ENCODE measurements around the gene TOR1B. TPM values are rescaled to one million over a fixed set of nuclear protein-coding genes. Genes with fewer than 3 reads are reported as not detected.
"Not testable (repeated sequence)": the region's sequence is repeated elsewhere in the genome, so short reads cannot be mapped to it uniquely, and the experiment has no call there.

The TOR1B gene
- total RNA-seq, 6 experiments from 2014 or later = 31.6 to 43.1 (median 36.1) TPM

GRCh38 chr9:129759804-129760502 is 43.0 kb upstream of the TOR1B start:
- Mint-ChIP-seq H3K4me1 (ENCODE audit: low read depth) (peaks cover 44% of the 10 kb centered on the region), H3K9me3 (no peaks in the 10 kb centered on the region), H3K4me3 (no peak overlapping the region), H3K36me3 (ENCODE audit: low read depth) (no peaks in the 10 kb centered on the region), H3K27ac (no peak overlapping the region), H3K27me3 (ENCODE audit: insufficient read depth) (peaks cover 5% of the 10 kb centered on the region)
- TF ChIP-seq, protein P1, sequence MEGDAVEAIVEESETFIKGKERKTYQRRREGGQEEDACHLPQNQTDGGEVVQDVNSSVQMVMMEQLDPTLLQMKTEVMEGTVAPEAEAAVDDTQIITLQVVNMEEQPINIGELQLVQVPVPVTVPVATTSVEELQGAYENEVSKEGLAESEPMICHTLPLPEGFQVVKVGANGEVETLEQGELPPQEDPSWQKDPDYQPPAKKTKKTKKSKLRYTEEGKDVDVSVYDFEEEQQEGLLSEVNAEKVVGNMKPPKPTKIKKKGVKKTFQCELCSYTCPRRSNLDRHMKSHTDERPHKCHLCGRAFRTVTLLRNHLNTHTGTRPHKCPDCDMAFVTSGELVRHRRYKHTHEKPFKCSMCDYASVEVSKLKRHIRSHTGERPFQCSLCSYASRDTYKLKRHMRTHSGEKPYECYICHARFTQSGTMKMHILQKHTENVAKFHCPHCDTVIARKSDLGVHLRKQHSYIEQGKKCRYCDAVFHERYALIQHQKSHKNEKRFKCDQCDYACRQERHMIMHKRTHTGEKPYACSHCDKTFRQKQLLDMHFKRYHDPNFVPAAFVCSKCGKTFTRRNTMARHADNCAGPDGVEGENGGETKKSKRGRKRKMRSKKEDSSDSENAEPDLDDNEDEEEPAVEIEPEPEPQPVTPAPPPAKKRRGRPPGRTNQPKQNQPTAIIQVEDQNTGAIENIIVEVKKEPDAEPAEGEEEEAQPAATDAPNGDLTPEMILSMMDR (IDR thresholded peaks at IDR 0.05) = no peak
- no peak for DNase-seq

GRCh38 chr9:129760784-129761183 is 42.2 kb upstream of the TOR1B start:
- DNase-seq; H3K27ac Mint-ChIP-seq; H3K9me3 Mint-ChIP-seq; H3K36me3 Mint-ChIP-seq (ENCODE audit: low read depth); H3K27me3 Mint-ChIP-seq (ENCODE audit: insufficient read depth): not testable (repeated sequence)
- Mint-ChIP-seq H3K4me3 (peak overlapping the region; percentile 77), H3K4me1 (ENCODE audit: low read depth) (peaks cover 44% of the 10 kb centered on the region)

DNA sequence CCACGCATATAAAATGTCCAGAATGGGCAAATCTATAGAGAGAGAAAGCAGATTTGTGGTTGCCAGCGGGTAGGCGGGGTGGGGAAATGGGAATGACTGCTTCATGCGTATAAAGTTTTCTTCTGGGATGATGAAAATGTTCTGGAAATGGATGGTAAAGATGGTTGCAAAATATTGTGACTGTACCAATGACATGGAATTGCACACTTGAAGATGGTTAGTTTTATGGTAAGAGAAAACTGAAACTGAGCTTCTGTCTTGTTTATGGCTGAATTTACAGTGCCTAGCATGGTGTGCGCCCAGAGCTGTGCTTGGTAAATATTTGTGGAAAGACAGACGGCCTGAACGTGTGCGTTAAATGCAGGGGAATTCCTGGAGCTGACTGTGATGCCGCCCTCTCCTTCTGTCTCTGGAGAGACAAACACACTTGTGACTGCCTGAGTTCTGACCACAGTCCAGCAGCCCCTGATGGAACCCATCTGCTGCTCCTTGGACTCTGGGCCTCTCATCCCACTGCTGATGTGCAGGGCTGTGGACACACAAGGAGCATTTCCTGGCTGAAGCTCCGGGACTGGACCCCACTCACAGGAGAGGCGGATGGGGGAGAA is 41.6 kb upstream of the TOR1B start:
- Mint-ChIP-seq H3K4me3 (peak overlapping the region; percentile 77), H3K27ac (peak overlapping the region; percentile 99), H3K4me1 (ENCODE audit: low read depth) (peaks cover 44% of the 10 kb centered on the region), H3K36me3 (ENCODE audit: low read depth) (no peaks in the 10 kb centered on the region), H3K27me3 (ENCODE audit: insufficient read depth) (peaks cover 5% of the 10 kb centered on the region), H3K9me3 (no peaks in the 10 kb centered on the region)
- TF ChIP-seq, protein P1 (IDR thresholded peaks at IDR 0.05) = no peak
- DNase-seq = no peak

DNA sequence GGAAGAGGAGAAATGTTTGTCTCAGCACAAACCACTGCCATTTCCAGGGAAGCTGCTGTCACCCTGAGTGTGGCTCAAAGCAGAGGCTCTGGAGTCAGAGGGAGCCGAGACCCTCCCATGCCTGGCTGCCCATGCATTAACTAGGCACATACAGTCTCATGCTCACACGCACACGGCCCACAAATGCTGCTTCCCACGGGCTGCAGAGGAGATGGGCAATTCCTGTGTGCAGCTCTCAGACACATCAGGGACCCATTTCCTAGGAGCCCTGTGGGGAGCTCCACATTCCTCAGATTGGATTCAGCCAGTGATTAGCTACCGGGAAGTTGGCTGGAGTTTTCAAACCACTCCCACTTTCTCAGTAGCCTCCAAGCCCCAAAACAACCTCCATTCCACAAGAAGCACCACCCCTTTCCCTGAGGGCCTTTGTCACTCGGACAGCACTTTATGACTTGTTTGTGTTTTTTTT is 41.0 kb upstream of the TOR1B start:
- Mint-ChIP-seq H3K4me3 (peak overlapping the region; percentile 77), H3K4me1 (ENCODE audit: low read depth) (peaks cover 42% of the 10 kb centered on the region), H3K9me3 (no peaks in the 10 kb centered on the region), H3K36me3 (ENCODE audit: low read depth) (no peaks in the 10 kb centered on the region), H3K27me3 (ENCODE audit: insufficient read depth) (peaks cover 5% of the 10 kb centered on the region), H3K27ac (peak overlapping the region; percentile 99)
- DNase-seq = peak; percentile 91
- TF ChIP-seq, protein P1 (IDR thresholded peaks at IDR 0.05) = no peak

DNA sequence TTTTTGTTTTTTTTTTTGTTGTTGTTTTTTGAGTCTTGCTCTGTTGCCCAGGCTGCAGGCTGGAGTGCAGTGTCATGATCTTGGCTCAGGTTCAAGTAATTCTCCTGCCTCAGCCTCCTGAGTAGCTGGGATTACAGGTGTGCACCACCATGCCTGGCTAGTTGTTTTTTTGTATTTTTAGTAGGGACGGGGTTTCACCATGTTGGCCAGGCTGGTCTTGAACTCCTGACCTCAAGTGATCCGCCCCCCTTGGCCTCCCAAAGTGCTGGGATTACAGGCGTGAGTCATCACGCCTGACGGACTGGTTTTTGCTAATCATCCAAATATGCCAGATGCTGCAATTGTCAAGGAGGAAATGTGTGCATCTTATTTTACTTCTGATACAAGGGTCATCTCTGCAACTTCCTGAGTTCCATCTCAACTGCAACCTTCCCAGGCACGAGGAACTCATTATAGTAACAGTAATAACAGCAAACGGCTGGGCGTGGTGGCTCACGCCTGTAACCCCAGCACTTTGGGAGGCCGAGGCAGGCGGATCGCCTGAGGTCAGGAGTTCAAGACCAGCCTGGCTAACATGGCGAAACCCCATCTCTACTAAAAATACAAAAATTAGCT is 40.5 kb upstream of the TOR1B start:
- peak overlapping the region; percentile 99 for H3K27ac Mint-ChIP-seq

DNA sequence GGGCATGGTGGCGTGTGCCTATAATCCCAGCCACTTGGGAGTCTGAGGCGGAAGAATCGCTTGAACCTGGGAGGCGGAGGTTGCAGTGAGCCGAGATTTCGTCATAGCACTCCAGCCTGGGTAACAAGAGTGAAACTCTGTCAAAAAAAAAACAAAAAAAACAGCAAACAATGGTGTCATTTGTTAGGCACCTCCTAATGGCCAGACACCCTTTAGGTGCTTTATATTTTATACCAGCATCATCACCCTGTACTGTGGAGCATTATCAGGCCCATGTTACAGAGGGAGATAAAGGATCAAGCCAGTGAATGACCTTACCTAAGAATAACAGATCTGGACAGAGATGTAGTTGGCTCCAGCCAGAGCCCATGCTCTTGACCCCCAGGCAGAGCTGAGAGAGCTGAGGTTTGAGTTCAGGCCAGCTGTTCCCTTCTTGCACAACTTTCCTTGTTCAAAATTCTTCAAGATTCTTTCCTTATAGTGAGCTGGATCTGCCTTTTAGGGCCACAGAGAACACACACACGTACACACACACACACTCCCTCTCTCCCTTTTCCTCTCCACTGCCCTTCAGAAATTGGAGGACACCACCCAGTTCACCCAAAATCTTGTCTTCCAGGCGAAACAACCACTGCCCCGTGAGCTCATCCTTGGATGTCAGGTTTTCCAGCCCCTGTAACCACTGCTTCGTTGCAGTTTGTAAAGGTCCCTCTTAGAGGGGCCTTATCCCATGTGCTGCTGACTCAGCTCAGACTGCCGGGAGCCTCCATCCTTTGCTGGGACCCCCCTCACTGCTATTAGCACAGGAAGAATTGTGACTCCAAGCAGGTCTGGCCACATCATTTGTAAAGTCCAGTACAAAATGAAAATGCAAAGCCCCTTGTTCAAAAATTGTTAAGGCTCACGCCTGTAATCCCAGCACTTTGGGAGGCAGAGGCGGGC is 39.7 kb upstream of the TOR1B start:
- peaks cover 4% of the 10 kb centered on the region for H3K27me3 Mint-ChIP-seq (ENCODE audit: insufficient read depth)
- no peaks in the 10 kb centered on the region for H3K9me3 Mint-ChIP-seq
- TF ChIP-seq, protein P1 (IDR thresholded peaks at IDR 0.05) = no peak
- peak overlapping the region; percentile 77 for H3K4me3 Mint-ChIP-seq
- peaks cover 39% of the 10 kb centered on the region for H3K4me1 Mint-ChIP-seq (ENCODE audit: low read depth)
- H3K36me3 Mint-ChIP-seq (ENCODE audit: low read depth) = no peaks in the 10 kb centered on the region
- peak; percentile 18 for DNase-seq
- H3K27ac Mint-ChIP-seq = peak overlapping the region; percentile 99

More for the DNA sequence above, 40.5 kb upstream of the TOR1B start:
- Mint-ChIP-seq H3K4me1 (ENCODE audit: low read depth) (peaks cover 39% of the 10 kb centered on the region), H3K4me3 (peak overlapping the region; percentile 77)
- peak; percentile 95 for DNase-seq
- H3K36me3 Mint-ChIP-seq (ENCODE audit: low read depth); H3K9me3 Mint-ChIP-seq; H3K27me3 Mint-ChIP-seq (ENCODE audit: insufficient read depth): not testable (repeated sequence)

Data from HFFc6 (cell line).